Activated CD4-positive, alpha-beta T cell treated with anti-CD3 and anti-CD28 coated beads for 4 hours (primary cell): ENCODE data around the gene TMEM145.
"Not testable (repeated sequence)": the region's sequence is repeated elsewhere in the genome, so short reads cannot be mapped to it uniquely, and the experiment has no call there.

Source experiments
- DNase-seq, 2 donors: peaks; one replicate each; pipeline ENCODE4 v3.0.0-alpha.2; 2020

The TMEM145 gene

GRCh38 chr19:42339126-42339860, 26.2 kb downstream of the TMEM145 start:
- DNase-seq: not testable (repeated sequence)

DNA sequence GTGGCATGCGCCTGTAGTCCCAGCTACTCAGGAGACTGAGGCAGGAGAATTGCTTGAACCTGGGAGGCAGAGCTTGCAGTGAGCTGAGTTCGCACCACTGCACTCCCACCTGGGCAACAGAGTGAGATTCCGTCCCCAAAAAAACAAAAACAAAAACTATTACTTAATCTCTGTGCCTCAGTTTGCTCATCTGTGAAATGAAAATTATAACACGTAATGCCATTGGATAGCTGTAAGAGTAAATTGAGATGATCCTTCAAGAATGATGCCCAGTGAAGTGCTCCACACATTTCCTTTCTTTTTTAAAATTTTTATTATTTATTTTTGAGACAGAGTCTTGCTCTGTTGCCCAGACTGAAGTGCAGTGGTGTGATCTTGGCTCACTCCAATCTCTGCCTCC, 26.8 kb downstream of the TMEM145 start:
- not testable (repeated sequence) for DNase-seq

GRCh38 chr19:42343344-42344110, 30.4 kb downstream of the TMEM145 start:
- DNase-seq: no peak

DNA sequence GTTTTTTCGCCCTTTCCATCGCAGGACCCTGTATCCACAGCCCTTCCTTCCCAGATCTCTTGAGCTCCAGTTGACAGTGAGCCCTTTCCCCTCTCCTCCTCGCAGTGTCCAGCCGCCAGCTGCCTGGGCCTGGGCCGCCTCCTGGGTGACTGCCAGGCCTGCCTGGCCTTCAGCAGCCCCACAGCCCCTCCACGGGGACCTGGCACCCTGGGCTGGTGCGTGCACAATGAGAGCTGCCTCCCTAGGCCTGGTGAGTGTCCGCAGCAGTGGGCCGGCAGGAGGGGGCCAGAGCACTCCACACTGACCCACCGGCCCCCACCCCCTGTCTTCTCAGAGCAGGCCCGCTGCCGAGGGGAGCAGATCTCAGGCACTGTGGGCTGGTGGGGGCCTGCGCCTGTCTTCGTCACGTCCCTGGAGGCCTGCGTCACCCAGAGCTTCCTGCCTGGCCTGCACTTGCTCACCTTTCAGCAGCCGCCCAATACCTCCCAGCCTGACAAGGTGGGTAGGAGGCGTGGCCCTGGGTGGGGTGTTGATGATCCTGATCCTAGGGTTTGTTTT, 31.3 kb downstream of the TMEM145 start:
- no peak for DNase-seq

GRCh38 chr19:42345191-42345812, 32.2 kb downstream of the TMEM145 start:
- no peak for DNase-seq

GRCh38 chr19:42348211-42348610, 35.1 kb downstream of the TMEM145 start:
- no peak for DNase-seq

- DNase-seq: no peak
Observed at GRCh38 chr19:42349378-42350107, 36.4 kb downstream of the TMEM145 start.

DNA sequence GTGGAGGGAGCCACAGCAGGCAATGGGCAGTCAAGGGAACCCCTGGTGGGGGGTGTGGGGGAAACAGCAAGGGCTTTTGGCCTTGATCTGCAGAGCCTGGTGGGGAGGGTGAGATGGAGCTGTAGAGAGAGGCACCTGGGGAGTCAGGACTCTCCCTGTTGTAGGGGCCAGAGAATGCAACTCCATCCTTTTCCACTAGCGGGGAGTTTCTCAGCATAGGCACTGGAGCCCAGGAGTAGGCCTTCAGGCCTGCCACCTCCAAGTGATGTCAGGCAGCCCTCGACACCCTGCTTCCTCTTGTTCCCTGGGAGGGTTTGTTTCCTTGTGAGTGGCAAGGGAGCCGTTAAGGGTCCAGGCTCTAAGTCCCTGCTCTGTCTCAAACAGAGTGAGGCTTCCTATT, 37.3 kb downstream of the TMEM145 start:
- DNase-seq: no peak

GRCh38 chr19:42351079-42351735, 38.1 kb downstream of the TMEM145 start:
- no peak for DNase-seq

DNA sequence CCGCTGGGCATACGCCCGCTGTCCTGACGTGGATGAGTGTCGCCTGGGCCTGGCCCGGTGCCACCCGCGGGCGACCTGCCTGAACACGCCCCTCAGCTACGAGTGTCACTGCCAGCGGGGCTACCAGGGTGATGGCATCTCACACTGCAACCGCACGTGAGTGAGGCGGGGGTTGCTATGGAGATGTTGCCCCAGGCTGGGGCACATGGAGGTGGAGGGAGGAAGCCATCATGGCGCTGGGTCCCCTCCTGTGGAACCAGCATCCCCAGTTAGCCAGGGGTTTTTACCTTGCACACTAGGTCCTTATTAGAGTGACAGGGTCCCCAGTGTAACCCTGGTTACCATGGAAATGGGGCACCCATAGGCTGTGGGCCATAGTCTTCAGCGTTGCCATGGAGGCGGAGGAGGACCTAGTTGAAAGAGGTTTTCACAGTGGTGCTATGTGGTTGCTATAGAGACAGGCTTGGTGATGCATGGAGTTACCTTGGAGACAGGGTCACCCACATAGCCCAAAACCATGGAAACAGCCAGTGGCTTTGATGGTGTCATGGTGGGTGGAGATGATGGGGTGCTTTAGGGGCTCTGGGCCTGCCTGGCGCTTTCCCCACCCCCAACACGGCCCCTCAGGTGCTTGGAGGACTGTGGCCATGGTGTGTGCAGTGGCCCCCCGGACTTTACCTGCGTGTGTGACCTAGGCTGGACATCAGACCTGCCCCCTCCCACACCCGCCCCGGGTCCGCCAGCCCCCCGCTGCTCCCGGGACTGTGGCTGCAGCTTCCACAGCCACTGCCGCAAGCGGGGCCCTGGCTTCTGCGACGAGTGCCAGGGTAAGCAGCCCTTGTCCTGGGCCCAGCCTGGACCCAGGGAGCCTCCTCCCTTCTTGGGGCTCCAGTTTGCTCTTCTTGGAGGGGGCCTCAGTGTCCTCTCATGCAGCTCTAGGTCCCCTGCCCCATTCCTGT, 39.5 kb downstream of the TMEM145 start:
- DNase-seq: no peak

DNA sequence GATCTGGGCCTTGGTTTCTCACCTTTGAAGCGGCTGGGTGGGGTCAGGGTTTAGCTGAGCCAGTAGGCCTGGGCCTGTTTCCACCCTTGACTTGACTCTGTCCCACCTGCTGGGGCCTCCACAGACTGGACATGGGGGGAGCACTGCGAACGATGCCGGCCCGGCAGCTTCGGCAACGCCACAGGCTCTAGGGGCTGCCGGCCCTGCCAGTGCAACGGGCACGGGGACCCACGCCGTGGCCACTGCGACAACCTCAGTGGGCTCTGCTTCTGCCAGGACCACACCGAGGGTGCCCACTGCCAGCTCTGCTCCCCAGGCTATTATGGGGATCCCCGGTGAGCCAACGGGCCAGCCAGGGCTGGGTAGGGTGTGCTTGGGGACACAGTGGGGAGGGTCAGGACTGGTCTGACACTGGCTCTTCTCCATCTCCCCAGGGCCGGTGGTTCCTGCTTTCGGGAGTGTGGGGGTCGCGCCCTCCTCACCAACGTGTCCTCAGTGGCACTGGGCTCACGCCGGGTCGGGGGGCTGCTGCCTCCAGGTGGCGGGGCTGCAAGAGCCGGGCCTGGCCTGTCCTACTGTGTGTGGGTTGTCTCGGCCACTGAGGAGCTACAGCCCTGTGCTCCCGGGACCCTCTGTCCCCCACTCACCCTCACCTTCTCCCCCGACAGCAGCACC, 40.4 kb downstream of the TMEM145 start:
- no peak for DNase-seq

GRCh38 chr19:42355896-42356295, 42.8 kb downstream of the TMEM145 start:
- no peak for DNase-seq

DNA sequence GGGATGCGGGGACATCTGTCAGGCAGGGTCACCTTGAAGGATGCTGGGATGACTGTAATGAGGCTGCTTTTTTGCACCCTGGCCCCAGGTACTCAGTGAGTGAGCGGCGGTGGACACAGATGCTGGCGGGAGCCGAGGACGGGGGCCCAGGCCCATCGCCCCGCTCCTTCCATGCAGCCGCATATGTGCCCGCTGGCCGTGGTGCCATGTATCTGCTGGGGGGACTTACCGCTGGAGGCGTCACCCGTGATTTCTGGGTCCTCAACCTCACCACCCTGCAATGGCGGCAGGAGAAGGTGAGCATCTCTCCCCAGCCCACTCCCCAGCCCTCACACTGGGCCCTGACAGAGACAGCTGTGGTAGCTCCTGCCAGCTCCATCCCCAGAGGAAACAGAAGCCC, 43.6 kb downstream of the TMEM145 start:
- DNase-seq: no peak

DNA sequence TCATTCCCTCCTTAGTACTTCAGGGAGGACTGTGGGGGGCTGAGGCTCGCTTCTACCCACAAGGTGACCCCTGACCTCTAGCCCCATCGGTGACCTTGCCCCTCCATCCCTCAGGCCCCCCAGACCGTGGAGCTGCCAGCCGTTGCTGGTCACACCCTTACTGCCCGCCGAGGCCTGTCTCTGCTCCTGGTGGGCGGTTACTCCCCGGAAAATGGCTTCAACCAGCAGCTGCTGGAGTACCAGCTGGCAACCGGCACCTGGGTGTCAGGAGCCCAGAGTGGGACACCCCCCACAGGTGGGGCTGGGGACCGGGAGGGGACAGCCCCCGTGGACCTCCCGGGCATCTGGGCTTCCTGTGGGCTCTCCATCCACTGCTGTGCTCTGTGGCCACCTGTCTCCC, 44.2 kb downstream of the TMEM145 start:
- DNase-seq: no peak

- no peak for DNase-seq
Observed at GRCh38 chr19:42360787-42361544, 47.9 kb downstream of the TMEM145 start.

- no peak for DNase-seq
Observed at GRCh38 chr19:42361545-42361910, 48.4 kb downstream of the TMEM145 start.

DNA sequence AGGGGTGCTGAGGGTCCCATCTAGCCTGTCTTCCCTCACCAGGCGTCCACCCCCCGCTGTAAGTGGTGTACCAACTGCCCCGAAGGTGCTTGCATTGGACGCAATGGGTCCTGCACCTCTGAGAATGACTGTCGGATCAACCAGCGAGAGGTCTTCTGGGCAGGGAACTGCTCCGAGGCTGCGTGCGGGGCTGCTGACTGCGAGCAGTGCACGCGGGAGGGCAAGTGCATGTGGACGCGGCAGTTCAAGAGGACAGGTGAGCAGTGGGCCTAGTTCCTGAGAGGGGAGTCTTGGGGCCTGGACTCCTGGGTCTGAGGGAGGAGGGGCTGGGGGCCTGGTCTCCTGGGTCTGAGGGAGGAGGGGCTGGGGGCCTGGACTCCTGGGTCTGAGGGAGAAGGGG, 49.2 kb downstream of the TMEM145 start:
- no peak for DNase-seq

- DNase-seq: no peak
Observed at GRCh38 chr19:42362891-42363440, 49.9 kb downstream of the TMEM145 start.

DNA sequence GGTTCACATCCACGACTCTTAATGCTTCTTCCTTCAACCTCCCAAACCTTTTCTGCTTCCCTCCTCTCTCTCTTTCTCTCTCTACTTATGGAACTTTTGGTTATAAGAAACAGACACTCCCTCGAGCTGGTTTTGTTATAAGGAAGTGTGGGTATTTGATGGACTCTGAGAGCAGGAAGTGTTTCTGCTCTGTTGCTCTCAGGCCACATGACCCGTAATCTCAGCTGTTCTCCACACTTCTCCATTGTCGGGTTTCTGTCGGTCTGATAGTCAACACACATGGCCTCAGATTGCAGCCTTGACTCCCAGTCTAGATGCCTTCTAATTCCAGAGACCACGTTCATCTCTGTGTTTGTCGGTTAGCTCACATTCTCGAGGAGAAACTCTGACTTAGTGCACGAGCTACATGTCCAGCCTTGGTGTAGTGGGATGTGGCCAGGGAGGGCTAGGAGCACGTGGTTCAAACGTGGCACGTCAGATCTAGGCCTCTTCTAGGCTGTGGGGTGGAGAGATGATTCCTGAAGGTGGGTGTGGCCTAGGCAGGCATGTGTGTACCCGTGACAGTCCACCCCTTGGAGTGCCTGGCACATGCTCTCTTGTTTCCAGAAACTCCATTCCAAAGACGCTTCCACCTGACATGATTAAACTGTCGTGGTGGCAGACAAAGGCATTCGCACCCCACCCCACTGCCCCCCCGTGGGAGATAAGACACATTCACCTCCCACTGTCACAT, 50.7 kb downstream of the TMEM145 start:
- DNase-seq: no peak
